ENCODE data around the gene TMEM51. TPM values are rescaled to one million over a fixed set of nuclear protein-coding genes. Genes with fewer than 3 reads are reported as not detected.

The TMEM51 gene
- total RNA-seq, 2 donors from 2014 or later: 12.1 TPM

DNA sequence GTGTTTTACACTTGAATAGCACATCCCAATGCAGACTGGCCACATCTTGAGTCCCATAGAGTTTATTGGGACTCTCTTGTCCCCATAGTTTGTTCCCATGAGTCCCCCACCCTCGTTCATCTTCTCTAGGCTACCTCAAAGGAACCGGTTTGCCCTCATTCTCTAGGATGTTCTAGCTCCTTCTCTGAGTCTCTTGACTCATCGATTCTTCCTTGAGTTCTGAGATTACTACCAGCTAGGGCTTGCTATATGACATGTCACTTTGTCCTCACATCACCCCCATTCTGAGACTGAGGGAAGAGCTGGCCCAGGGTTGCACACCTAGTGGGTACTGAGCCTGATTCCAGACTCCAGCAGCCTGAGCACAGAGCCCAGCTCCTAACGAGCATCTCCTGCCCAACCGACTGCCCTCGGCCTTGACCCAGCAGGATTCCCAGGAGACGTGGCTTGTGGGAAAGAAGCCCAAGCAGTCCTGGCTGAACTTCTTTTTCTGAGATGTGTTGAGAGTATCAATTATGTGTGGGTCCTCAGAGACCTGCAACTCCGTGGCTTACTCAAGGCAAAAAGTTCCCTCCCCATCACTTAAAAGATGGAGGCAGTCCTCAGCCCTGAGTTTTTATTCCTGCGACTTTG lies 42.0 kb downstream of the TMEM51 start:
- Histone ChIP-seq H3K27me3 (ENCODE audit: control insufficient read depth, insufficient read depth, low read length, poor library complexity, severe bottlenecking) (no peaks in the 10 kb centered on the region), H3K4me1 (ENCODE audit: control insufficient read depth, insufficient read depth, low read length) (peaks cover 22% of the 10 kb centered on the region), H3K27ac (ENCODE audit: low read depth, low read length) (no peak overlapping the region), H3K9ac (ENCODE audit: extremely low read depth, low read length, poor library complexity, severe bottlenecking) (no peak overlapping the region), H3K9me3 (ENCODE audit: control insufficient read depth, low read length) (no peaks in the 10 kb centered on the region), H3K4me3 (ENCODE audit: low read length) (no peak overlapping the region), H3K36me3 (ENCODE audit: control insufficient read depth, insufficient read depth, low read length) (no peaks in the 10 kb centered on the region)
- peak overlapping the region; percentile 8 for H3K27ac Mint-ChIP-seq
- peaks cover 1% of the 10 kb centered on the region for H3K36me3 Mint-ChIP-seq (ENCODE audit: low read depth)
- H3K4me3 Mint-ChIP-seq: no peak overlapping the region
- 93 to 95% methylated on average over 5 to 9 of the region's 9 CpGs for WGBS, 2 experiments (ENCODE audit: insufficient coverage in 1 of 2, insufficient read length in 1 of 2)
- DNase-seq: no peak
- no peaks in the 10 kb centered on the region for H3K27me3 Mint-ChIP-seq (ENCODE audit: insufficient read depth)
- no peaks in the 10 kb centered on the region for H3K9me3 Mint-ChIP-seq
- TF ChIP-seq, protein P1, sequence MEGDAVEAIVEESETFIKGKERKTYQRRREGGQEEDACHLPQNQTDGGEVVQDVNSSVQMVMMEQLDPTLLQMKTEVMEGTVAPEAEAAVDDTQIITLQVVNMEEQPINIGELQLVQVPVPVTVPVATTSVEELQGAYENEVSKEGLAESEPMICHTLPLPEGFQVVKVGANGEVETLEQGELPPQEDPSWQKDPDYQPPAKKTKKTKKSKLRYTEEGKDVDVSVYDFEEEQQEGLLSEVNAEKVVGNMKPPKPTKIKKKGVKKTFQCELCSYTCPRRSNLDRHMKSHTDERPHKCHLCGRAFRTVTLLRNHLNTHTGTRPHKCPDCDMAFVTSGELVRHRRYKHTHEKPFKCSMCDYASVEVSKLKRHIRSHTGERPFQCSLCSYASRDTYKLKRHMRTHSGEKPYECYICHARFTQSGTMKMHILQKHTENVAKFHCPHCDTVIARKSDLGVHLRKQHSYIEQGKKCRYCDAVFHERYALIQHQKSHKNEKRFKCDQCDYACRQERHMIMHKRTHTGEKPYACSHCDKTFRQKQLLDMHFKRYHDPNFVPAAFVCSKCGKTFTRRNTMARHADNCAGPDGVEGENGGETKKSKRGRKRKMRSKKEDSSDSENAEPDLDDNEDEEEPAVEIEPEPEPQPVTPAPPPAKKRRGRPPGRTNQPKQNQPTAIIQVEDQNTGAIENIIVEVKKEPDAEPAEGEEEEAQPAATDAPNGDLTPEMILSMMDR (conservative IDR thresholded peaks at IDR 0.05): no peak
- H3K4me1 Mint-ChIP-seq: peaks cover 58% of the 10 kb centered on the region

DNA sequence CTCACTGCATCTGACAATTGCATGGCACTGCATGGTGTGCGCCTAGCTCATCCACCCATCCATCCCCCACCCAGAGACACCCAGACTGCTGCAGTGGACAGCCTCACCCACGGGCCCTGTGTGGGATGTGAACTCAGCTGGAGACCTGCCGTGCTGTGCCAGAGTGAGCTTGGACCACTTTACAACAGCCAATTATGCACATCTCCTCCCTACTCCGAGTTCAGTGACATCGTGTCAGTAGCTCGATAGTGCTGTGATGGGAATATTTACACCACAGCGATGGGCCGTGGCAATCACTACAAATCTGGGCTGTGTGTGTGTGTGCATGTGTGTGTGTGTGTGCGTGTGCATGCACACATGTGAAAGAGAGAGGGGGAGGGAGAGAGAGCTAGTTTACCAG lies 42.5 kb downstream of the TMEM51 start:
- Mint-ChIP-seq H3K9me3 (no peaks in the 10 kb centered on the region), H3K27ac (peak overlapping the region; percentile 93), H3K27me3 (ENCODE audit: insufficient read depth) (no peaks in the 10 kb centered on the region), H3K4me3 (no peak overlapping the region), H3K36me3 (ENCODE audit: low read depth) (peaks cover 1% of the 10 kb centered on the region), H3K4me1 (peaks cover 59% of the 10 kb centered on the region)
- 94 to 97% methylated on average over 6 to 9 of the region's 9 CpGs for WGBS, 2 experiments (ENCODE audit: insufficient coverage in 1 of 2, insufficient read length in 1 of 2)
- no peaks in the 10 kb centered on the region for H3K9me3 ChIP-seq (ENCODE audit: control insufficient read depth, low read length)
- H3K4me1 ChIP-seq (ENCODE audit: control insufficient read depth, insufficient read depth, low read length): peaks cover 20% of the 10 kb centered on the region
- H3K27me3 ChIP-seq (ENCODE audit: control insufficient read depth, insufficient read depth, low read length, poor library complexity, severe bottlenecking): no peaks in the 10 kb centered on the region
- H3K9ac ChIP-seq (ENCODE audit: extremely low read depth, low read length, poor library complexity, severe bottlenecking): no peak overlapping the region
- no peak for DNase-seq
- TF ChIP-seq, protein P1 (conservative IDR thresholded peaks at IDR 0.05): no peak
- H3K4me3 ChIP-seq (ENCODE audit: low read length): peak overlapping the region; percentile 53
- H3K36me3 ChIP-seq (ENCODE audit: control insufficient read depth, insufficient read depth, low read length): no peaks in the 10 kb centered on the region
- no peak overlapping the region for H3K27ac ChIP-seq (ENCODE audit: low read depth, low read length)

DNA sequence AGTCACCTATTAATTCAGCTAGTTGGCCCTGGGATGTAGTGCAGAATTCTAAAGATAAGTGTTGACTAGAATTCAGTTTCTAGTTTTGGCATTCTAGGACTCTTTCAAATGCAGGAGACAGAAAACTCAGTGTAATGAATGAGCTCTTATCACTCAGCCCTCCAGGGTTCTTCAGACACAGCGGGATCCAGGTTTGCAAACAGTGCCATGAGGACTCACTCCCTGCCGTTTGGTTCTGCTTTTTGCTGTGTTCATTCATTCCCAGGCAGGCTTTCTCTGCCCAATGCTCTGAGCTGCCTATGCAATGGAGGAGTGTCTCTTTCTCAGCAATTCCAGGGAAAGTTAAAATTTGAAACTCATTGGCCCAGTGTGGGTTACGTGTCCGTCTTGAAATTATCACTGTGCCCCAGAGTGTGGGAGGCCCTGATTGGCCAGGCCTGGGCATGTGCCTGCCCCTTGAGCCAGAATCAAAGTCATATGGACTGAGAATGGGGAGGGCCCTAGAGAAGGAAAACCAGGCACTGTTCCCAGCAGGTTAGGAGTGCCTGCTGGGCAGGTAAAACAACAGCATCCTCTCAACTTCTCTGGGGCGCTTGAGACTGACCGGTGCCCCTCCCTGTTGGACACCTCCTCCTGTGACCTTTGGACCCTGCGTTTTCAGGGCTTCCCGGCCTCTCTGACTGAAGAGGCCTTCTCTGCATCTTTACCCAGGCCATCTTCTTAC lies 43.4 kb downstream of the TMEM51 start:
- peak; percentile 84 for DNase-seq
- Mint-ChIP-seq H3K36me3 (ENCODE audit: low read depth) (peaks cover 1% of the 10 kb centered on the region), H3K4me1 (peaks cover 56% of the 10 kb centered on the region), H3K27ac (peak overlapping the region; percentile 93), H3K9me3 (no peaks in the 10 kb centered on the region), H3K27me3 (ENCODE audit: insufficient read depth) (no peaks in the 10 kb centered on the region), H3K4me3 (peak overlapping the region; percentile 33)
- TF ChIP-seq, protein P1 (conservative IDR thresholded peaks at IDR 0.05): no peak
- H3K9ac ChIP-seq (ENCODE audit: extremely low read depth, low read length, poor library complexity, severe bottlenecking): no peak overlapping the region
- H3K27me3 ChIP-seq (ENCODE audit: control insufficient read depth, insufficient read depth, low read length, poor library complexity, severe bottlenecking): no peaks in the 10 kb centered on the region
- no peaks in the 10 kb centered on the region for H3K36me3 ChIP-seq (ENCODE audit: control insufficient read depth, insufficient read depth, low read length)
- H3K4me1 ChIP-seq (ENCODE audit: control insufficient read depth, insufficient read depth, low read length): peaks cover 19% of the 10 kb centered on the region
- H3K27ac ChIP-seq (ENCODE audit: low read depth, low read length): no peak overlapping the region
- H3K4me3 ChIP-seq (ENCODE audit: low read length): peak overlapping the region; percentile 53
- H3K9me3 ChIP-seq (ENCODE audit: control insufficient read depth, low read length): no peaks in the 10 kb centered on the region
- WGBS, 2 experiments (ENCODE audit: insufficient coverage in 1 of 2, insufficient read length in 1 of 2): 23 to 24% methylated on average over 8 of the region's 8 CpGs
